ENCODE measurements around the gene NOS1. TPM values are rescaled to one million over a fixed set of nuclear protein-coding genes. Genes with fewer than 3 reads are reported as not detected.
"Not testable (repeated sequence)": the region's sequence is repeated elsewhere in the genome, so short reads cannot be mapped to it uniquely, and the experiment has no call there.

NOS1 gene
- total RNA-seq, 1 donor from 2014 or later, result 3.5 TPM

DNA sequence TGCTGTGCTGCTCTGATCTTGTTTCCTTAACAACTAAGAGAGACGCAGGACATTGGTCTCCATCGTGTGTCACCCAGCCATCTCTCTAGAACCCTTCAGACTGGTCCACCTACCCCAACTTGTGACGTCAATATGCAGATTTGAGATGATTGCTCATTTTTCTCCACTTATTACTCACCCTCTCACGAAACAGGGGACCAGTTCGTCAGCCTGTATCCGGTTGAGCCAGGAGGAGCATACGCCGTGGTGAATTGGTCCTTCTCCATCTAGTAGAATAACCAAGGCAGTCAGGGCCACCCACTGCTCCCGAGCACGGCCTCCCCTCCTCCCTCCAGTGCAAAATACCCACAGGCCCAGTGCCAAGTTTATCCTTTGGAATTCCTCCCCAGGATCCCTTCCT, 134.9 kb downstream of the NOS1 start:
- TF ChIP-seq, protein P1, sequence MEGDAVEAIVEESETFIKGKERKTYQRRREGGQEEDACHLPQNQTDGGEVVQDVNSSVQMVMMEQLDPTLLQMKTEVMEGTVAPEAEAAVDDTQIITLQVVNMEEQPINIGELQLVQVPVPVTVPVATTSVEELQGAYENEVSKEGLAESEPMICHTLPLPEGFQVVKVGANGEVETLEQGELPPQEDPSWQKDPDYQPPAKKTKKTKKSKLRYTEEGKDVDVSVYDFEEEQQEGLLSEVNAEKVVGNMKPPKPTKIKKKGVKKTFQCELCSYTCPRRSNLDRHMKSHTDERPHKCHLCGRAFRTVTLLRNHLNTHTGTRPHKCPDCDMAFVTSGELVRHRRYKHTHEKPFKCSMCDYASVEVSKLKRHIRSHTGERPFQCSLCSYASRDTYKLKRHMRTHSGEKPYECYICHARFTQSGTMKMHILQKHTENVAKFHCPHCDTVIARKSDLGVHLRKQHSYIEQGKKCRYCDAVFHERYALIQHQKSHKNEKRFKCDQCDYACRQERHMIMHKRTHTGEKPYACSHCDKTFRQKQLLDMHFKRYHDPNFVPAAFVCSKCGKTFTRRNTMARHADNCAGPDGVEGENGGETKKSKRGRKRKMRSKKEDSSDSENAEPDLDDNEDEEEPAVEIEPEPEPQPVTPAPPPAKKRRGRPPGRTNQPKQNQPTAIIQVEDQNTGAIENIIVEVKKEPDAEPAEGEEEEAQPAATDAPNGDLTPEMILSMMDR (IDR thresholded peaks at IDR 0.05), result no peak
- Histone ChIP-seq H3K27ac (no peak overlapping the region), H3K4me3 (no peak overlapping the region), H3K9me3 (no peaks in the 10 kb centered on the region), H3K36me3 (no peaks in the 10 kb centered on the region), H3K27me3 (ENCODE audit: low read depth) (no peaks in the 10 kb centered on the region), H3K4me1 (no peaks in the 10 kb centered on the region)
- DNase-seq (no peak), ATAC-seq (no peak)
- intact Hi-C loops (cut with DNase I), result no loop called here

- no peaks in the 10 kb centered on the region for H3K36me3 ChIP-seq
- no peak overlapping the region for H3K4me3 ChIP-seq
- no peaks in the 10 kb centered on the region for H3K4me1 ChIP-seq
- TF ChIP-seq, protein P1 (IDR thresholded peaks at IDR 0.05), result no peak
- DNase-seq (no peak), ATAC-seq (no peak)
- intact Hi-C loops (cut with DNase I), result no loop called here
- peaks cover 4% of the 10 kb centered on the region for H3K27me3 ChIP-seq (ENCODE audit: low read depth)
- no peaks in the 10 kb centered on the region for H3K9me3 ChIP-seq
- no peak overlapping the region for H3K27ac ChIP-seq
These were observed 136.2 kb downstream of the NOS1 start for GRCh38 chr12:117225179-117225578.

DNA sequence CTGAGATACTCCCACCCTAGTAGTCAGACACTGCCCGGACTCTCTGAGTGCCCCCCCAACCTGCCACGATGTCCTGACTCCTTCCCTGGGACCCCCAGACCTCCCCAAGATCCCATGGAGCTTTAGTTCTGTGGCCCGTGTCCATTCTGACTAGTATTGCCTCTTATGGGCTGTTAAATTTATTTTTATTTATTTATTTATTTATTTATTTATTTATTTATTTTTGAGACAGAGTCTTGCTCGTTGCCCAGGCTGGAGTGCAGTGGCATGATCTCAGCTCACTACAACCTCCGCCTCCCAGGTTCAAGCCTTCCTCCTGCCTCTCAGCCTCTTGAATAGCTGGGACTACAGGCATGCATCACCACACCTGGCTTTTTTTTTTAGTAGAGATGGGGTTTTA, 140.5 kb downstream of the NOS1 start:
- DNase-seq; H3K4me3 ChIP-seq; H3K9me3 ChIP-seq; ATAC-seq; H3K27me3 ChIP-seq (ENCODE audit: low read depth); H3K4me1 ChIP-seq; H3K36me3 ChIP-seq; H3K27ac ChIP-seq; intact Hi-C loops (cut with DNase I): not testable (repeated sequence)

DNA sequence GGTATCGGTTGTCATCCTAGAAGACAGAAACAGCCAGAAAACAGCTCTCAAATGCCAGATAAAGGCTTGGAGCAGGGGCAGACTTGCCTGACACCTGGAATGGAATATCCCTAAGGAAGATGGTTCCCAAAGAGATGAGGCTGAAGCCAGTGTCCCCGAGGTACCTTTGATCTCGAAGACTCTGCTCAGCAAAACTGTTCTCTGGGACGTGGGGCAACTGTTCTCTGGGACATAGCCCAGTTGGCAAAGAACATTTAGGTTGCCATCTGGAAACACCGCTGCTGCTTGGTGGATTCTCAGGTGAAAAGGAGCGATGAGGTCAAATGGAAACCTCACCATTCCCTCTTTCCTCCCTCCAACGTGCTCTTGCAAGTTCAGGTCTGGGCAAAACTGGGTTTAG, 143.3 kb downstream of the NOS1 start:
- intact Hi-C loops (cut with DNase I), result no loop called here
- no peaks in the 10 kb centered on the region for H3K36me3 ChIP-seq
- ATAC-seq, result no peak

GRCh38 chr12:117216686-117217085, 144.7 kb downstream of the NOS1 start:
- intact Hi-C loops (cut with DNase I), result no loop called here

More for the DNA sequence above, 143.3 kb downstream of the NOS1 start:
- DNase-seq, result no peak
- Histone ChIP-seq H3K27ac (no peak overlapping the region), H3K27me3 (ENCODE audit: low read depth) (peaks cover 7% of the 10 kb centered on the region), H3K9me3 (no peaks in the 10 kb centered on the region), H3K4me1 (no peaks in the 10 kb centered on the region), H3K4me3 (no peak overlapping the region)
- TF ChIP-seq, protein P1 (IDR thresholded peaks at IDR 0.05), result no peak

DNA sequence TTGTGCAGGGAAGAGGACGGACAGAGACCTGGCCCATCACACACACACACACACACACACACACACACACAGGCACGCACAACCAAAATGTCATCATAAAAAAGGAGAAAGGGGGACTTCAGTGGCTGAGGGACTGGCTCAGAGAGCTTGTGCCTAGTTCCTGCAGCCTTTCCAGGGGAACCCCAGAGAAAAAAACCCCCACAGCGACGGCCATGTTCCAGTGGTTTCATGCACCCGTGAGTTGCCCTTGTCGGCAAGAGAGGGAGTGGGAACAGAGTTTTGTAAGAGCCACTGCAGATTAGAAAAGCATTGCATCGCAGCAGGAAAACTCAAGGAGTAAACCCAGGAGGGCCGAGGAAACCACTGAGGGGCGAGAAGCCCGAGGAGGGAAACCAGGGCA, 146.6 kb downstream of the NOS1 start:
- no peak overlapping the region for H3K4me3 ChIP-seq
- intact Hi-C loops (cut with DNase I), result no loop called here
- no peaks in the 10 kb centered on the region for H3K36me3 ChIP-seq
- ATAC-seq (no peak), DNase-seq (no peak)
- H3K27ac ChIP-seq, result no peak overlapping the region
- H3K4me1 ChIP-seq, result no peaks in the 10 kb centered on the region
- TF ChIP-seq, protein P1 (IDR thresholded peaks at IDR 0.05), result no peak
- H3K9me3 ChIP-seq, result no peaks in the 10 kb centered on the region
- no peaks in the 10 kb centered on the region for H3K27me3 ChIP-seq (ENCODE audit: low read depth)

More at GRCh38 chr12:117216686-117217085, 144.7 kb downstream of the NOS1 start:
- no peak for ATAC-seq
- TF ChIP-seq, protein P1 (IDR thresholded peaks at IDR 0.05), result no peak
- H3K4me1 ChIP-seq, result no peaks in the 10 kb centered on the region
- no peak overlapping the region for H3K4me3 ChIP-seq
- peaks cover 7% of the 10 kb centered on the region for H3K27me3 ChIP-seq (ENCODE audit: low read depth)
- no peak overlapping the region for H3K27ac ChIP-seq
- no peaks in the 10 kb centered on the region for H3K36me3 ChIP-seq
- DNase-seq, result no peak
- H3K9me3 ChIP-seq, result no peaks in the 10 kb centered on the region

Data from lower lobe of right lung (tissue), 2 donors.